Gastrocnemius medialis (tissue), 4 donors: ENCODE results near the gene MYLK2. TPM values are rescaled to one million over a fixed set of nuclear protein-coding genes. Genes with fewer than 3 reads are reported as not detected.
A peak's percentile ranks its signal among the peaks of the same experiment; 100 is the strongest.

Source experiments
- ATAC-seq, 2 donors: fragments of 150-250 bp; one replicate each; pipeline ENCODE4 v1.9.1; 2016
- DNase-seq, 2 donors: peaks; one replicate each; pipeline ENCODE4 v3.0.0-alpha.2; 2019
- H3K27ac ChIP-seq, 4 donors: fragments of 200-600 bp; sonication (generic); 1 replicate in 1 of 4; 2 replicates in 3 of 4; pipeline ENCODE4 v1.5.1; 2016 to 2018; ENCODE audit warnings: mild to moderate bottlenecking in 2 of 4, moderate library complexity in 1 of 4
- H3K27me3 ChIP-seq, 3 donors: fragments of 200-600 bp; sonication (generic) in 2 of 3; 1 replicate in 1 of 3; 2 replicates in 2 of 3; pipeline versions ENCODE4 v1.5.1 to v1.6.0; 2016 to 2019; ENCODE audit warnings: mild to moderate bottlenecking in 1 of 3, moderate library complexity in 1 of 3
- H3K36me3 ChIP-seq, 2 donors: fragments of 200-600 bp; sonication (generic) in 1 of 2; one replicate each; pipeline ENCODE4 v1.5.1; 2017 to 2018
- H3K4me1 ChIP-seq, 2 donors: fragments of 200-600 bp; sonication (generic) in 1 of 2; one replicate each; pipeline ENCODE4 v1.5.1; 2016 to 2017; ENCODE audit warnings: mild to moderate bottlenecking in 2 of 2
- H3K4me3 ChIP-seq, 4 donors: fragments of 200-600 bp; sonication (generic) in 3 of 4; 1 replicate in 1 of 4; 2 replicates in 3 of 4; pipeline ENCODE4 v1.5.1; 2016 to 2019; ENCODE audit warnings: mild to moderate bottlenecking in 2 of 4
- H3K9me3 ChIP-seq, 3 donors: fragments of 200-600 bp; sonication (generic) in 2 of 3; 1 replicate in 1 of 3; 2 replicates in 2 of 3; pipeline ENCODE4 v1.5.1; 2016 to 2019
- POLR2A ChIP-seq, 2 donors: fragments of 450-650 bp; IDR thresholded peaks; one replicate each; pipeline ENCODE4 v1.6.1; 2017; ENCODE audit warnings: antibody characterized with exemption in 2 of 2, mild to moderate bottlenecking in 2 of 2, moderate library complexity in 2 of 2
- in situ Hi-C, 4 donors: fragments of 200-750 bp; cut with MboI; loops; one replicate each; pipeline versions ENCODE4 v1.15.0 to v1.8.0; 2017; ENCODE audit warnings: low sequenced_read_pairs in 4 of 4
- intact Hi-C: fragments of 100-400 bp; cut with DNase I; formaldehyde crosslinking; loops from one replicate; pipeline ENCODE4 v1.15.1; 2023; ENCODE audit warnings: low total_unique reads
- total RNA-seq, 4 donors: library from RNA; depleted of rRNA; stranded (reverse); fragments of >200 nt; gene quantifications; one replicate each; pipeline versions ENCODE4 v1.1.0 to v1.2.3, GENCODE V29; 2016
- TF ChIP-seq, protein P1 (sequence below), 5 experiments: fragments of 450-650 bp in 3 of 5; fragments of 200-600 bp in 2 of 5; sonication (generic) in 2 of 5; IDR thresholded peaks in 4 of 5; conservative IDR thresholded peaks in 1 of 5; 1 replicate in 4 of 5; 2 replicates in 1 of 5; pipeline ENCODE4 v1.5.1; 2016 to 2019; ENCODE audit warnings: antibody characterized with exemption in 5 of 5, mild to moderate bottlenecking in 3 of 5, moderate library complexity in 3 of 5

Gene MYLK2
- total RNA-seq = 100 to 1,000 TPM in 2 of 4 donors, 10 to 100 TPM in 2; 17.2 to 255 (median 88.4) TPM

DNA sequence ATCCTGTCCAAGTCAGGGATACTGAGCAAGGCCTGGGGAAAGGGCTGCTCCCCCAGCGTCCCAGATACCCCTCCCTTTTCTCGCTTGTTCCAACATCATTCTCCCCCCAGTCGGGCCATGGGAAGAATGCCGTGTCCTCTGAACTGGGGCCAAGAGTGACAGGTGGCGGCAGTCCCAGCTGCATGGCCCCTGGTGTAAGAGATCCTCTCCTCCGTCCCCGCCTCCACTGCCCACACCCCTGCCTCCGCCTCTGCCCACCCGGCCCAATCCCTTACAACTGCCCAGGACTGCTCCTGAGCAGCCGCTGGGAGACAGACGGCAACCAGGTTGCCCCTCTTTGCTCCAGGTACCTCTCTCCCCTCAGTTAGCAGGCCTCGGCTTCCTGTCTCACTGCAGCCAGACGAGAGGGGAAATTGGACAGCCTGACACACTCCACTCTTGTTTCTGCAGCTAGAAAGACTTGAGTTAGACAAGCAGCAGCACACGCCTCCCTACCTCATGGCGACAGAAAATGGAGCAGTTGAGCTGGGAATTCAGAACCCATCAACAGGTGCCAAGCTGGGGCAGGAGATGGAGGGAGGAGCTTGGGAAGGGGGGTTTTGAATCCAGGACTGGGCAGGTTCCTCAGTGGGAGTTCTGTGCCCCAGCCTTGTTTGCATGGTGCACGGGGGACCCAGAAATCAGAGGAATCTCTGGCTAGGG is at the start of gene MYLK2:
Gene MYLK2, plus strand, starts transcription at position 274 of the 702 bp plus-strand sequence. Its CDS starts 225 bp downstream, at position 499.
- peak within 1 kb of the TSS; percentile 82 to 95 (median 93) for H3K27ac ChIP-seq
- intact Hi-C loops = loop anchor here (5.0 kb wide), 1 partner anchor 147 kb away; no protein-coding TSS in a partner anchor

DNA sequence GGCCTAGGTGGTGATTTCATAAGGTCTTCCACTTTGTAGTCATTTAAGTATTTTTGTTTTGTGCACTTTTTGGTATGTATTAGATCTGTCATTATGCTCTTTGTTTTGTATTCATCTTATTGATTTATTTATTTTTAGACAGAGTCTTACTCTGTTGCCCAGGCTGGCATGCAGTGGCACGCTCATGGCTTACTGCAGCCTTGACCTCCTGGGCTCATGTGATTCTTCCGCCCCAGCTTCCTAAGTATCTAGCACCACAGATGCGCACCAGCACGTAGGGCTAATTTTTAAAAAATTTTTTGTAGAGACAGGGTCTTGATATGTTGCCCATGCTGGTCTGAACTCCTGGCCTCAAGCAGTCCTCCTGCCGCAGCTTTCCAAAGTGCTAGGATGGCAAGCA is 49.5 kb upstream of the MYLK2 start:
- no peak for ATAC-seq
- Histone ChIP-seq H3K36me3 (no peaks in the 10 kb centered on the region), H3K27me3 (no peaks in the 10 kb centered on the region), H3K27ac (no peak overlapping the region), H3K4me3 (no peak overlapping the region), H3K4me1 (no peaks in the 10 kb centered on the region), H3K9me3 (no peaks in the 10 kb centered on the region)
- intact Hi-C loops = no loop called here
- in situ Hi-C loops = no loop called here
- DNase-seq = no peak
- TF ChIP-seq POLR2A (IDR thresholded peaks at IDR 0.05) = no peak
- TF ChIP-seq, protein P1, sequence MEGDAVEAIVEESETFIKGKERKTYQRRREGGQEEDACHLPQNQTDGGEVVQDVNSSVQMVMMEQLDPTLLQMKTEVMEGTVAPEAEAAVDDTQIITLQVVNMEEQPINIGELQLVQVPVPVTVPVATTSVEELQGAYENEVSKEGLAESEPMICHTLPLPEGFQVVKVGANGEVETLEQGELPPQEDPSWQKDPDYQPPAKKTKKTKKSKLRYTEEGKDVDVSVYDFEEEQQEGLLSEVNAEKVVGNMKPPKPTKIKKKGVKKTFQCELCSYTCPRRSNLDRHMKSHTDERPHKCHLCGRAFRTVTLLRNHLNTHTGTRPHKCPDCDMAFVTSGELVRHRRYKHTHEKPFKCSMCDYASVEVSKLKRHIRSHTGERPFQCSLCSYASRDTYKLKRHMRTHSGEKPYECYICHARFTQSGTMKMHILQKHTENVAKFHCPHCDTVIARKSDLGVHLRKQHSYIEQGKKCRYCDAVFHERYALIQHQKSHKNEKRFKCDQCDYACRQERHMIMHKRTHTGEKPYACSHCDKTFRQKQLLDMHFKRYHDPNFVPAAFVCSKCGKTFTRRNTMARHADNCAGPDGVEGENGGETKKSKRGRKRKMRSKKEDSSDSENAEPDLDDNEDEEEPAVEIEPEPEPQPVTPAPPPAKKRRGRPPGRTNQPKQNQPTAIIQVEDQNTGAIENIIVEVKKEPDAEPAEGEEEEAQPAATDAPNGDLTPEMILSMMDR (IDR thresholded peaks at IDR 0.05 in 4 of 5, conservative IDR thresholded peaks at IDR 0.05 in 1 of 5) = no peak

More for the DNA sequence above, at the start of gene MYLK2:
- Histone ChIP-seq H3K4me1 (peaks cover 59 to 84% of the 10 kb centered on the region in 2 donors), H3K4me3 (peak within 1 kb of the TSS; percentile 45 to 68 (median 64)), H3K9me3 (no peaks in the 10 kb centered on the region), H3K36me3 (no peaks in the 10 kb centered on the region), H3K27me3 (no peaks in the 10 kb centered on the region)
- TF ChIP-seq POLR2A (IDR thresholded peaks at IDR 0.05) = peak; percentile 84 to 90
- TF ChIP-seq, protein P1 (IDR thresholded peaks at IDR 0.05 in 4 of 5, conservative IDR thresholded peaks at IDR 0.05 in 1 of 5) = no peak
- ATAC-seq = peak; percentile 26 to 34
- in situ Hi-C loops = loop anchor here in 2 of 4 donors (10.0 to 25.0 kb wide), 2 partner anchors 74 to 157 kb away; no protein-coding TSS in a partner anchor
- peak; percentile 56 to 92 for DNase-seq

DNA sequence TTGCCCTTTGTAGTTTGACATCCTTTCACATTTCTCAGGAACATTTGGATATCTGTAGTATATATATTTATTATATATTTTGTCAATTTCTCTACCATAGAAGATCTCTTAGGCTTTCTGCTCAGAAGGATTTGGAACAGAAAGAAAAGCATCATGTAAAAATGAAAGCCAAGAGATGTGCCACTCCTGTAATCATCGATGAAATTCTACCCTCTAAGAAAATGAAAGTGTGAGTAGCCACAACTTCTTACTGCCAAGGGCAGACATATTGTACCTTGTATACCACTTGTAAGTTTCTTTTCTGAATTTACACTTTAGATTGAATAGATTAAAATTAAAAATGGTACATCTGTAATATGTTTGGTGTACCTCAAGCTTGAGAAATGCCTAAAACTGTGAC is 48.9 kb upstream of the MYLK2 start:
- no peak for DNase-seq
- ATAC-seq = no peak
- TF ChIP-seq, protein P1 (IDR thresholded peaks at IDR 0.05 in 4 of 5, conservative IDR thresholded peaks at IDR 0.05 in 1 of 5) = no peak
- TF ChIP-seq POLR2A (IDR thresholded peaks at IDR 0.05) = no peak
- in situ Hi-C loops (no loop called here), intact Hi-C loops (no loop called here)
- no peaks in the 10 kb centered on the region for H3K4me1 ChIP-seq
- H3K36me3 ChIP-seq = no peaks in the 10 kb centered on the region
- H3K9me3 ChIP-seq = no peaks in the 10 kb centered on the region
- no peak overlapping the region for H3K27ac ChIP-seq
- H3K27me3 ChIP-seq = no peaks in the 10 kb centered on the region
- H3K4me3 ChIP-seq = no peak overlapping the region

DNA sequence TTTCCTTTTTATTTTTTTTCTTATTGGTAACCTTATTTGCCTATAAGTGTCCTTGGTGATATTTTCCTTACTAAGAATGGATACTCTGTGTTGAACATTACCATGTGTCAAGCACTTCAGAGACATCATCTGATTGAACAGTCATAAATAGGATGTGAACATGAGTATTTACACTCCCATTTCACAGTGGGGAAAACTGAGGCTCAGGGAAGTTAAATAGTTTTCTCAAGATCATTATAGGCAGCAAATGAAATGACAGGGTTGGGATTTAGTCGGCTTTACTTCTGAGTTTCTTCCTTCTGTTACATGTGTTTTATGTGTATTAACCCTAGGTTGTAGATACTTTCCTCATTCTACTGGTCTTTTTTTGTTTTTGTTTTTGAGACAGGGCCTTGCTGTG is 44.7 kb upstream of the MYLK2 start:
- ATAC-seq (no peak), DNase-seq (no peak)
- H3K27ac ChIP-seq = no peak overlapping the region
- no peaks in the 10 kb centered on the region for H3K9me3 ChIP-seq
- intact Hi-C loops (no loop called here), in situ Hi-C loops (no loop called here)
- H3K4me3 ChIP-seq = no peak overlapping the region
- H3K36me3 ChIP-seq = no peaks in the 10 kb centered on the region
- no peaks in the 10 kb centered on the region for H3K27me3 ChIP-seq
- TF ChIP-seq, protein P1 (IDR thresholded peaks at IDR 0.05 in 4 of 5, conservative IDR thresholded peaks at IDR 0.05 in 1 of 5) = no peak
- TF ChIP-seq POLR2A (IDR thresholded peaks at IDR 0.05) = no peak
- H3K4me1 ChIP-seq = no peaks in the 10 kb centered on the region
